Astrocyte (in vitro differentiated cells and primary cell): ENCODE results near the gene FAM221B. TPM values are rescaled to one million over a fixed set of nuclear protein-coding genes. Genes with fewer than 3 reads are reported as not detected.

Source experiments
- DNase-seq: peaks from one replicate; pipeline ENCODE4 v3.0.0-alpha.2; 2010; ENCODE audit warnings: low read depth
- FAIRE-seq: peaks from 2 replicates; lab custom pipeline; 2011; peaks lifted over from hg19 to GRCh38; lab: Jason Lieb, UNC
- H2AFZ ChIP-seq: 2 replicates; pipeline ENCODE4 v1.6.0; 2012; ENCODE audit warnings: low read depth, low read length, inconsistent platforms
- H3K27ac ChIP-seq: 2 replicates; pipeline ENCODE4 v1.5.1; 2011; ENCODE audit warnings: low read depth, low read length, inconsistent platforms
- H3K27me3 ChIP-seq: 2 replicates; pipeline ENCODE4 v1.6.0; 2011; ENCODE audit warnings: low read length, inconsistent platforms; ENCODE audit not compliant: insufficient read depth
- H3K36me3 ChIP-seq: 2 replicates; pipeline ENCODE4 v1.5.1; 2011; ENCODE audit warnings: low read length, inconsistent platforms; ENCODE audit not compliant: insufficient read depth
- H3K4me1 ChIP-seq: 2 replicates; pipeline ENCODE4 v1.5.1; 2011; ENCODE audit warnings: low read length, inconsistent platforms; ENCODE audit not compliant: insufficient read depth
- H3K4me2 ChIP-seq: 2 replicates; pipeline ENCODE4 v1.6.0; 2012; ENCODE audit warnings: low read length, inconsistent platforms
- H3K4me3 ChIP-seq: 2 replicates; pipeline ENCODE4 v1.5.1; 2011; ENCODE audit warnings: low read depth, mild to moderate bottlenecking, low read length, inconsistent platforms; ENCODE audit not compliant: insufficient read depth
- H3K79me2 ChIP-seq: 2 replicates; pipeline ENCODE4 v1.6.0; 2012; ENCODE audit warnings: mild to moderate bottlenecking, low read length, inconsistent platforms; ENCODE audit not compliant: insufficient read depth
- H3K9ac ChIP-seq: 2 replicates; pipeline ENCODE4 v1.6.0; 2012; ENCODE audit warnings: mild to moderate bottlenecking, low read length, inconsistent platforms
- H3K9me3 ChIP-seq: 2 replicates; pipeline ENCODE4 v1.5.1; 2012; ENCODE audit warnings: low read depth, mild to moderate bottlenecking, low read length, inconsistent platforms; ENCODE audit not compliant: insufficient read depth
- H4K20me1 ChIP-seq: 2 replicates; pipeline ENCODE4 v1.6.0; 2012; ENCODE audit warnings: low read length, inconsistent platforms; ENCODE audit not compliant: insufficient read depth
- H3K27ac Mint-ChIP-seq: one replicate; pipeline ENCODE4 v1.8.0; 2021; ENCODE audit warnings: mild to moderate bottlenecking, mixed read lengths; ENCODE audit not compliant: unreplicated experiment
- H3K27me3 Mint-ChIP-seq: one replicate; pipeline ENCODE4 v1.8.0; 2021; ENCODE audit warnings: low read depth, mixed read lengths; ENCODE audit not compliant: unreplicated experiment
- H3K36me3 Mint-ChIP-seq: one replicate; pipeline ENCODE4 v1.8.0; 2021; ENCODE audit warnings: low read depth, mixed read lengths; ENCODE audit not compliant: unreplicated experiment
- H3K4me1 Mint-ChIP-seq: one replicate; pipeline ENCODE4 v1.8.0; 2021; ENCODE audit warnings: low read depth, mixed read lengths; ENCODE audit not compliant: unreplicated experiment
- H3K4me3 Mint-ChIP-seq: one replicate; pipeline ENCODE4 v1.8.0; 2021; ENCODE audit warnings: mild to moderate bottlenecking, moderate library complexity, mixed read lengths; ENCODE audit not compliant: unreplicated experiment
- H3K9me3 Mint-ChIP-seq: one replicate; pipeline ENCODE4 v1.8.0; 2021; ENCODE audit warnings: mild to moderate bottlenecking, mixed read lengths; ENCODE audit not compliant: unreplicated experiment
- EZH2 ChIP-seq: IDR thresholded peaks from 2 replicates; pipeline ENCODE4 v1.6.1; 2012; ENCODE audit warnings: mild to moderate bottlenecking, low read length, inconsistent platforms; ENCODE audit not compliant: insufficient read depth
- total RNA-seq: library from RNA; stranded (reverse); gene quantifications from 2 replicates; pipeline ENCODE4 v1.2.1, GENCODE V29; 2021
- TF ChIP-seq, protein P1 (sequence below): IDR thresholded peaks from 2 replicates; pipeline ENCODE4 v1.5.1; 2011; ENCODE audit warnings: low read depth, mild to moderate bottlenecking, inconsistent platforms, low read length, moderate library complexity; ENCODE audit not compliant: insufficient read depth

Gene FAM221B
- total RNA-seq, 1 donor from 2014 or later, result not detected

DNA sequence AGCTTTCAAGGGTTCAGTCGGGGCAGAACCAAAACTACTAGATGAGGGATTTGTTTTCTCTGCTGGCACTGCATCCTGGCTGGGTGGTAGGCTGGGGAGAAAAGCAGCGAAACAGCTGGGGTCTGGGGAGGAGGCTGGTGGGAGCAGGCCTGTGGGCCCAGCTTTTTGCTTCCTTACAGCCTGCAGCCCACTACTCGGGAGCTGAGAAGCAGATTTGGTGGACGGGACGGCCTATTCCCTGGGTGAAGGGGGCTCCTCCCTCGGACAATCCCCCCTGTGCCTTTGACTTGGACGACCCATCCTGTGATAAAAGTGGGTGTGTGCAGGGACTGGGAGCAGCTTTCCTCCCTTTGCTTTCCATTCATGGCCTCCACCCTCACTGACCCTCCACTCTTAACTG is 28.0 kb downstream of the FAM221B start:
- Histone ChIP-seq H2AFZ (no peak overlapping the region), H3K9me3 (no peaks in the 10 kb centered on the region), H3K9ac (no peak overlapping the region), H3K27me3 (no peaks in the 10 kb centered on the region), H3K79me2 (peaks cover 9% of the 10 kb centered on the region), H3K4me3 (no peak overlapping the region), H3K27ac (no peak overlapping the region), H3K4me1 (peaks cover 13% of the 10 kb centered on the region), H3K4me2 (no peak overlapping the region), H4K20me1 (no peaks in the 10 kb centered on the region), H3K36me3 (peaks cover 10% of the 10 kb centered on the region)
- Mint-ChIP-seq H3K36me3 (peaks cover 25% of the 10 kb centered on the region), H3K27ac (no peak overlapping the region), H3K4me3 (no peak overlapping the region), H3K9me3 (no peaks in the 10 kb centered on the region), H3K4me1 (peaks cover 14% of the 10 kb centered on the region), H3K27me3 (peaks cover 4% of the 10 kb centered on the region)
- no peak for DNase-seq
- FAIRE-seq, result no peak
- no peak for TF ChIP-seq EZH2
- TF ChIP-seq, protein P1, sequence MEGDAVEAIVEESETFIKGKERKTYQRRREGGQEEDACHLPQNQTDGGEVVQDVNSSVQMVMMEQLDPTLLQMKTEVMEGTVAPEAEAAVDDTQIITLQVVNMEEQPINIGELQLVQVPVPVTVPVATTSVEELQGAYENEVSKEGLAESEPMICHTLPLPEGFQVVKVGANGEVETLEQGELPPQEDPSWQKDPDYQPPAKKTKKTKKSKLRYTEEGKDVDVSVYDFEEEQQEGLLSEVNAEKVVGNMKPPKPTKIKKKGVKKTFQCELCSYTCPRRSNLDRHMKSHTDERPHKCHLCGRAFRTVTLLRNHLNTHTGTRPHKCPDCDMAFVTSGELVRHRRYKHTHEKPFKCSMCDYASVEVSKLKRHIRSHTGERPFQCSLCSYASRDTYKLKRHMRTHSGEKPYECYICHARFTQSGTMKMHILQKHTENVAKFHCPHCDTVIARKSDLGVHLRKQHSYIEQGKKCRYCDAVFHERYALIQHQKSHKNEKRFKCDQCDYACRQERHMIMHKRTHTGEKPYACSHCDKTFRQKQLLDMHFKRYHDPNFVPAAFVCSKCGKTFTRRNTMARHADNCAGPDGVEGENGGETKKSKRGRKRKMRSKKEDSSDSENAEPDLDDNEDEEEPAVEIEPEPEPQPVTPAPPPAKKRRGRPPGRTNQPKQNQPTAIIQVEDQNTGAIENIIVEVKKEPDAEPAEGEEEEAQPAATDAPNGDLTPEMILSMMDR, result no peak

DNA sequence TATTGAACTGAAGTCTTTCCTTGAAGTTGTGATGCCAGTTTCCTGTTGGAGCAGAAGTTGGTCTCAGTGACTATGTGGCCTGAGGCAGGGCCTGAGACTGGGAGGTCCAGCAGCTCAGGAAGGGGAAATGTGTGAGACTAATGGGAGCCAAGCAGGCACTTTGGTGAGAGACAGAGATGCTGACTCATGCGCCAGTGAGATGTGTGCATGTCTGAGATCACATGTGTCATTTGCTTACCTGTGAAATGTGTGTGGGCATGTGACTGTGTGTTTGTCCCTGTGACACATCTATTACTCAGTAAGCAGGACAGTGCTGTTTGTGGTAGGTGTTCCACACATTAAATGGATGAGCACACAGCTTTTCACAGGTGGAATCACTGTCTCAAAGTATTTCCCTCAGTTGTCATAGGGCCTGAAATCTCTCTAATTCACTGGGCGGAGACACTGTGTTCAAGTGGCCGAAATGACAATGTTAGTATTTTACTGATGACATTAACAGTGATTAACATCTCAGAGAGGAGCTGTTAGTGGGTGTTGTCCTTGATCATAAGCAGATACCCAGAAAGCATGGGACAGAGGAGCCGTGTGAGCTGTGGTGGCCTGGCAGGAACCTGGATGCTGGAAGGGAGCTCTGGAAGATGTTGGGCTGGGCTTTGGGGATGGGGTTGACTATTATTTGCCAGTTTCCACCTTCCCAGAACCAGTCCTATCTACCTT is 29.7 kb downstream of the FAM221B start:
- H3K4me3 ChIP-seq, result no peak overlapping the region
- no peaks in the 10 kb centered on the region for H3K9me3 ChIP-seq
- H3K36me3 ChIP-seq, result peaks cover 10% of the 10 kb centered on the region
- no peaks in the 10 kb centered on the region for H3K9me3 Mint-ChIP-seq
- peak overlapping the region; percentile 60 for H3K27ac Mint-ChIP-seq
- no peak overlapping the region for H2AFZ ChIP-seq
- H3K79me2 ChIP-seq, result peaks cover 20% of the 10 kb centered on the region
- DNase-seq (peak; percentile 53), FAIRE-seq (no peak)
- peaks cover 22% of the 10 kb centered on the region for H3K36me3 Mint-ChIP-seq
- no peak for TF ChIP-seq EZH2
- TF ChIP-seq, protein P1, result no peak
- no peak overlapping the region for H3K27ac ChIP-seq
- H3K9ac ChIP-seq, result no peak overlapping the region
- H4K20me1 ChIP-seq, result peaks cover 3% of the 10 kb centered on the region
- H3K27me3 ChIP-seq, result no peaks in the 10 kb centered on the region
- peaks cover 4% of the 10 kb centered on the region for H3K27me3 Mint-ChIP-seq
- H3K4me1 Mint-ChIP-seq, result peaks cover 30% of the 10 kb centered on the region
- peaks cover 20% of the 10 kb centered on the region for H3K4me1 ChIP-seq
- H3K4me3 Mint-ChIP-seq, result peak overlapping the region; percentile 17
- peak overlapping the region; percentile 4 for H3K4me2 ChIP-seq
